Measurements from ENCODE around the gene DCAF15.

DCAF15 gene

GRCh38 chr19:13995878-13996765 lies 43.8 kb downstream of the DCAF15 start:
- DNase-seq = no peak

GRCh38 chr19:13996928-13997630 lies 44.8 kb downstream of the DCAF15 start:
- no peak for DNase-seq

GRCh38 chr19:13997631-13997962 lies 45.3 kb downstream of the DCAF15 start:
- DNase-seq = no peak

- no peak for DNase-seq
Measured at GRCh38 chr19:13998426-13998825, 46.1 kb downstream of the DCAF15 start.

- DNase-seq = no peak
Measured at GRCh38 chr19:13999085-13999484, 46.8 kb downstream of the DCAF15 start.

- no peak for DNase-seq
Measured at GRCh38 chr19:14000691-14001375, 48.5 kb downstream of the DCAF15 start.

- DNase-seq = no peak
Measured at GRCh38 chr19:14002571-14003250, 50.4 kb downstream of the DCAF15 start.

GRCh38 chr19:14003251-14004055 lies 51.1 kb downstream of the DCAF15 start:
- DNase-seq = no peak

GRCh38 chr19:14004619-14005348 lies 52.5 kb downstream of the DCAF15 start:
- no peak for DNase-seq

GRCh38 chr19:14005349-14006084 lies 53.2 kb downstream of the DCAF15 start:
- DNase-seq = peak; percentile 85

GRCh38 chr19:14006085-14006765 lies 53.9 kb downstream of the DCAF15 start, which contains the start of gene RFX1:
TSS of gene RFX1 (minus strand) at chr19:14006320. CDS start at chr19:13993843, 12,477 bp downstream.
- peak; percentile 100 for DNase-seq

- DNase-seq = no peak
Measured at GRCh38 chr19:14006766-14007562, 54.7 kb downstream of the DCAF15 start.

Measured in EL (cell line).